NB4 (cell line): Measurements from ENCODE around the gene BLOC1S6.

Source experiments
- CTCF ChIP-seq: IDR thresholded peaks from one replicate; pipeline ENCODE4 v1.5.1; 2012; ENCODE audit warnings: low read depth, low read length
- MAX ChIP-seq: IDR thresholded peaks from 2 replicates; pipeline ENCODE4 v1.6.1; 2011; ENCODE audit warnings: low read depth, low read length
- POLR2A ChIP-seq: IDR thresholded peaks from 2 replicates; pipeline ENCODE4 v1.6.1; 2011; ENCODE audit warnings: mild to moderate bottlenecking; ENCODE audit not compliant: insufficient read length; ENCODE audit errors: extremely low read depth

DNA sequence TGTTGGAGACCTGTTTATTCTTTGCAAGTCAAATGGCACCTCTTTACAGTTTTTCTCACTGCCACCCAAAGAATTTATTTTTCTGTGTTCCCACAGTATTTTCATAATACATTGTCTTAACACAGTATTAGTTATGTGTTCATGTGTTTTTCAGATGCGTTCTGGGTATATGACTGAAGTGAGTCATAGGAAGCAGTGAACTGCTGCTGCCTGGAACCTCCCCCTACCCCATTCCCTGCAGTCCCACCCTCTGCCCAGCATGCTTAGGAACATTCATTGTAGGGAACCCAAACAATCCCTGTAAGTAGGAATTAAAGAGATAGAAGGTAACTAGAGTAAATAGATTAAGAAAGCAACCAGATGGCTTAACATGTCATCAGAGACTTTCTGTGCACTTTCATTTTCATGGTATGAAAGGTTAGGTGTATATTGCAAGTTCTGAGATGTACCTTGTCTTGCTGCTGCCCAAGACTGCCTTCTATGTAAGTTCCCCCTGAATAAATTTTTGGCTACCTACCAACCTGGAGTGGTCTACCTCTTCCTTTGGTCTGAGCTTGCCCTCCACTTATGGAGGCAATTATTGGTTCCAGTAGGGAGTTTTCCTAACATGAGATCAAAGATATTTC is 25.7 kb downstream of the BLOC1S6 start:
- no peak for TF ChIP-seq CTCF
- TF ChIP-seq POLR2A = no peak
- no peak for TF ChIP-seq MAX
